Measurements from ENCODE around the gene TMPRSS11A. TPM values are rescaled to one million over a fixed set of nuclear protein-coding genes. Genes with fewer than 3 reads are reported as not detected.

TMPRSS11A gene
- total RNA-seq, 1 donor: not detected

GRCh38 chr4:67883902-67884301, 79.4 kb downstream of the TMPRSS11A start, which contains the start of gene TMPRSS11D:
Gene TMPRSS11D, minus strand, starts transcription at chr4:67884002. Its CDS starts 69 bp downstream, at chr4:67883933.
- H3K79me2 ChIP-seq (ENCODE audit: insufficient read depth, low read length): no peaks in the 10 kb centered on the region
- no peak within 1 kb of the TSS for H3K4me2 ChIP-seq (ENCODE audit: insufficient read depth, low read length)
- TF ChIP-seq CTCF (IDR thresholded peaks at IDR 0.05; ENCODE audit: extremely low read depth, low read depth, low read length): no peak
- no peaks in the 10 kb centered on the region for H3K9me3 ChIP-seq (ENCODE audit: low read depth, low read length)
- no peaks in the 10 kb centered on the region for H3K36me3 ChIP-seq (ENCODE audit: insufficient read depth, low read length)
- H2AFZ ChIP-seq (ENCODE audit: low read length): no peak within 1 kb of the TSS
- H3K4me3 ChIP-seq (ENCODE audit: insufficient read depth, low read length): no peak within 1 kb of the TSS
- H3K4me1 ChIP-seq (ENCODE audit: insufficient read depth, low read length): peaks cover 12% of the 10 kb centered on the region
- H4K20me1 ChIP-seq (ENCODE audit: insufficient read depth, low read length): no peaks in the 10 kb centered on the region
- no peak for DNase-seq (ENCODE audit: insufficient read length, low spot score, missing footprints)
- no peaks in the 10 kb centered on the region for H3K27me3 ChIP-seq (ENCODE audit: insufficient read depth, low read length)
- no peak within 1 kb of the TSS for H3K27ac ChIP-seq (ENCODE audit: low read depth, low read length)

- Histone ChIP-seq H3K9me3 (ENCODE audit: low read depth, low read length) (no peaks in the 10 kb centered on the region), H3K27ac (ENCODE audit: low read depth, low read length) (no peak overlapping the region)
Observed at GRCh38 chr4:67883458-67883857, 79.8 kb downstream of the TMPRSS11A start.

GRCh38 chr4:67880866-67881610, 82.3 kb downstream of the TMPRSS11A start:
- H3K27me3 ChIP-seq (ENCODE audit: insufficient read depth, low read length): no peaks in the 10 kb centered on the region
- H4K20me1 ChIP-seq (ENCODE audit: insufficient read depth, low read length): no peaks in the 10 kb centered on the region
- H3K4me3 ChIP-seq (ENCODE audit: insufficient read depth, low read length): no peak overlapping the region
- no peak for TF ChIP-seq CTCF (IDR thresholded peaks at IDR 0.05; ENCODE audit: extremely low read depth, low read depth, low read length)
- no peak for DNase-seq (ENCODE audit: insufficient read length, low spot score, missing footprints)
- H2AFZ ChIP-seq (ENCODE audit: low read length): no peak overlapping the region
- no peak overlapping the region for H3K4me2 ChIP-seq (ENCODE audit: insufficient read depth, low read length)
- H3K9me3 ChIP-seq (ENCODE audit: low read depth, low read length): no peaks in the 10 kb centered on the region
- no peaks in the 10 kb centered on the region for H3K36me3 ChIP-seq (ENCODE audit: insufficient read depth, low read length)
- H3K4me1 ChIP-seq (ENCODE audit: insufficient read depth, low read length): peaks cover 8% of the 10 kb centered on the region
- no peaks in the 10 kb centered on the region for H3K79me2 ChIP-seq (ENCODE audit: insufficient read depth, low read length)
- no peak overlapping the region for H3K27ac ChIP-seq (ENCODE audit: low read depth, low read length)

More at GRCh38 chr4:67883458-67883857, 79.8 kb downstream of the TMPRSS11A start:
- DNase-seq (ENCODE audit: insufficient read length, low spot score, missing footprints): no peak
- peaks cover 12% of the 10 kb centered on the region for H3K4me1 ChIP-seq (ENCODE audit: insufficient read depth, low read length)
- H4K20me1 ChIP-seq (ENCODE audit: insufficient read depth, low read length): no peaks in the 10 kb centered on the region
- H3K79me2 ChIP-seq (ENCODE audit: insufficient read depth, low read length): no peaks in the 10 kb centered on the region
- TF ChIP-seq CTCF (IDR thresholded peaks at IDR 0.05; ENCODE audit: extremely low read depth, low read depth, low read length): no peak
- H3K4me2 ChIP-seq (ENCODE audit: insufficient read depth, low read length): no peak overlapping the region
- H3K36me3 ChIP-seq (ENCODE audit: insufficient read depth, low read length): no peaks in the 10 kb centered on the region
- no peak overlapping the region for H3K4me3 ChIP-seq (ENCODE audit: insufficient read depth, low read length)
- no peak overlapping the region for H2AFZ ChIP-seq (ENCODE audit: low read length)
- no peaks in the 10 kb centered on the region for H3K27me3 ChIP-seq (ENCODE audit: insufficient read depth, low read length)

GRCh38 chr4:67879486-67879885, 83.8 kb downstream of the TMPRSS11A start:
- Histone ChIP-seq H3K4me2 (ENCODE audit: insufficient read depth, low read length) (no peak overlapping the region), H3K27me3 (ENCODE audit: insufficient read depth, low read length) (no peaks in the 10 kb centered on the region), H3K79me2 (ENCODE audit: insufficient read depth, low read length) (no peaks in the 10 kb centered on the region), H3K27ac (ENCODE audit: low read depth, low read length) (no peak overlapping the region), H3K4me3 (ENCODE audit: insufficient read depth, low read length) (no peak overlapping the region), H2AFZ (ENCODE audit: low read length) (no peak overlapping the region), H3K9me3 (ENCODE audit: low read depth, low read length) (no peaks in the 10 kb centered on the region), H3K36me3 (ENCODE audit: insufficient read depth, low read length) (no peaks in the 10 kb centered on the region), H4K20me1 (ENCODE audit: insufficient read depth, low read length) (no peaks in the 10 kb centered on the region), H3K4me1 (ENCODE audit: insufficient read depth, low read length) (no peaks in the 10 kb centered on the region)
- DNase-seq (ENCODE audit: insufficient read length, low spot score, missing footprints): no peak
- TF ChIP-seq CTCF (IDR thresholded peaks at IDR 0.05; ENCODE audit: extremely low read depth, low read depth, low read length): no peak
